HuH-7 (cell line): Measurements from ENCODE around the gene HDAC4.

Experiments used
- DNase-seq: peaks from one replicate; pipeline ENCODE4 v3.0.0; 2011; ENCODE audit warnings: low spot score

HDAC4 gene

DNA sequence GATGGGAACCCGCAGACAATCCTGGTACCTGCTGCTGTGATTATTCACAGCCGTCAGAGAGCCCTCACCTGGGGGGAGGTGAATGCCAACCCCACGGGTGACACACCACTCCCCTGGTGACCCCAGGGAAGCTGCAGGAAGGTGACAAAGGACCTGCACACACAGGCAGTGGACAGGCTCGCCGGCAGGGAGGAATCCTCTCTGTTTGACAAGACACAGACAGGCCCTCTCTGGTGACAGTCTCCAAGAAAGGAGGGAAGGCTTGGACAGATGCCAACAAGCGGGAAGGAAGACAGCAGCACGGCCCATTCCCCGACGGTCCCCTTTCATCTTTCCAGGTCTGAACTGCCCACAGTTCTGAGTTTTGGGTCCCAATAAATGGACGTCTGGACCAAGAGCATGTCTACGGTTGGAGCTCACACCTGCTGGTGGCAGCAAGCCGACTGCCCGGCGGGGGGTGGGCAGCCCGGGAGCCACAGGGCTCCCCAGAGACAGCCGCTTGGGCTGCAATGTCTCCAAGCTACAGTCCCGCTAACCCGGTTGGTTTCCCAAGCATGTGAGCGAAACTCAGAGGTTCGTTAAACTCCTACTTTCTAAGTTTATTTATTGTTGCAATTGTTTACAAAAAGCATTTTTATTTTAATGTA is 31.8 kb downstream of the HDAC4 start:
- no peak for DNase-seq

- no peak for DNase-seq
Observed at GRCh38 chr2:239368321-239368720, 32.5 kb downstream of the HDAC4 start.

DNA sequence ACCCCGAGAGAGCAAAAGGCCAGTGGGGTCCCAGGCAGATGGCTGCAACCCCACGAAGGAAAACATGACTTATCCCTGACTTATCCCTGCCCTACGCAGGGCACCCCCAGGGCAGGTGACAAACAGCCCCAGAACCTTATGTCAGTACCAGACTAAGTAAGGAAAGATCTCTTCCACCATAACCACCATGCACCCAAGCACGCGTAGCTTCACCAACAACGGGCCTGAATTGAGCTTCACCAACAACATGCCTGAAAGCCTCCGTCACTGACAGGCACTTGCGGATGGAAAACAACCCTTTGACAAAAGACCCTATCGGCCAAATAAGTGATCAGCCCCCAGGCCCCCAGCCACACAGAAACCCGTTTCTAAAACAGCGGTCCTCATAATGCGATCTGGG is 34.1 kb downstream of the HDAC4 start:
- DNase-seq = no peak

GRCh38 chr2:239365782-239366435 is 34.9 kb downstream of the HDAC4 start:
- no peak for DNase-seq

DNA sequence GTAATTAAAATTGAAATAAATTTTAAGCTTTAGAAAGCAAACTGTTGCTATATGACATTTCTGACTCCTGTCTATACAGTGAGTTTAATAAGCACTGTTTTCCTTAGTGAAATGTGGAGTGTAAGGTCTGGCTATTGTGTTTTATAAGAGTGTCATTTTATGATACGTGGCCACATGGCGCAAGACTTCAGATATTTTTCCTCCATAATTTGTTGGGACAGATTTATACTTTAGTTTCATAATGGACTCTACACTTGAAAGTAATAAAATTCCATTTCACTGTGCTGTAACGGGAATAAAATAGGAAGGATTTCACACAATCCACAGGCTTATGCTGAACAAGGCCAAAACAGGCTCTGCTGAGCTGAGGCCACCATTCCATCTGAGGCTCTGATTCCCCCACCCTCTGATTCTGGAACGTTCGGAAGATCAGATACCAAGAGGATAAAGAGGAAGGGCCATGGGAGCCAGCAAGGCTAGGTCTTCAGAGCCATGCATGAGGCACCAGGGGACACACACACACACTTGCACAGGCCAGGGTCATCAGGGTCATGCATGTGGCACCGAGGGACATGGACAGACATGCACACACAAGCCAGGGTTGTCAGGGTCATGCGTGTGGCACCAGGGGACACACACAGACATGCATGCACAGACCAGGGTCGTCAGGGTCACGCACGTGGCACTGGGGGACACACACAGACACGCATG is 35.6 kb downstream of the HDAC4 start:
- no peak for DNase-seq

- DNase-seq = no peak
Observed at GRCh38 chr2:239363946-239364637, 36.7 kb downstream of the HDAC4 start.

- no peak for DNase-seq
Observed at GRCh38 chr2:239362507-239362906, 38.3 kb downstream of the HDAC4 start.

GRCh38 chr2:239361311-239361642 is 39.5 kb downstream of the HDAC4 start:
- no peak for DNase-seq

GRCh38 chr2:239360421-239361310 is 40.2 kb downstream of the HDAC4 start:
- DNase-seq = no peak

GRCh38 chr2:239360008-239360407 is 40.8 kb downstream of the HDAC4 start:
- no peak for DNase-seq

DNA sequence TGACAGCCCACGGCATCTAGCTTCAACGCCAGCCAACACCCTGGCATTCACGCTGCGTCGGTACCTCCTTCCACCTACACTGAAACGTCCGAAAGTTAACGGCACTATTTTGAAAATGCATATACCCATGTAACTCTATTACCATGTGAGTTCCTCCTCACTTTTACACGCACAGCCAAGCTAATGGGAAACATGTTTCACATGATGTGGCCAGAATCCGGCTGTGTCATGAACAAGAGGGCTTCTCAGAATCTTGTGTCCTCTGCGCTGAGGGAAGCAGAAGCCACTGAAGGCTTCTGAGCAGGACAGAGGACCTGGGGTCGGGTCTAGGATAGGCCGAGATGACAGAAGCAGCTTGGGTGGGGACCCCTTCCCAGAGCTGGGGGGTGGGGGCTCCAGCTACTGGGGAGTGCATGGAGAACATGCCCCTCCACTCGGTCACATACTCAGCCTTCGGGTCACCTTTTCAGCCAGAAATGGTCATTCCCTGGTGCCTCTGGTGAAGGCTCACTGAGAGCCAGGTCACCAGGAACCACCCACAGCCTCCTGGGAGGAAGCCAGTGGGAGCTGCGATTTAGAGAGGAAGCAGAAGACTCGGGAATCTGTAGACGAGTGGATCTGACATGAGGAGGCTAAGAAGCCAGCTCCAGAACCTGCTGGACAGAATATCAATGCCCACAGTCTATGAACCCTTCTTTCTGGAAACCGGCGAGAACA is 41.5 kb downstream of the HDAC4 start:
- no peak for DNase-seq

DNA sequence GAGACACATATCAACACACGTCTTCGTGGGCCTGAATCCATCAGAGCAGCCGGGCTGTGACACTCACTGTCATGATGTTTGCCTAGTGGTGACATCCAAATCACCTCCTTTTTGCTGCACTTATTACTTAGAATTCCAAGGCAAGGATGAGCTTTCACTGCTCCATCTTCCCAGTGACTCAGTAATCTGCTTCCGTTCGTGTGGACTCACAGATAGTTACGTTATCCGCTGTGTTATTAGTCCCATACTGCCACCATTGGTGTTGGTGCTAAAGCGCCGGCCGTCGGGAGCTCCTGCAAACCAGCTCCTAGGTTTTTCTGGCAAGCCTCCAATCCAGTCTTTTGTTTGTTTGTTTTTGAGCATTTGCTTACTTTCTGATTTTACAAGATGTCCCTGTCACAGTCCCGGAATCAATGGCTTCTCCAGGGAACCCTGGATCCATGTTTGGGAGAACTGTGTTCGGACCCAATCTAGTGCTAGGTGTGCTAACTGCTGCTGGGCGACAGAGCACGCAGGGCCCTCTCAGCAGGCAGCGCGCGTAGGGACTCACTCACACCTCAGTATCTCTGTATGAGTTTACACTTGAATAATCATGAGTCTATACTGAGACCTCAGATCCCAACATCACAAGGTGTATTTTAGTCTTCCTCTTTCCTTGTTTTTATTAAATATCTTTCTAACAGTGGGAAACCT is 42.6 kb downstream of the HDAC4 start:
- no peak for DNase-seq

GRCh38 chr2:239355724-239356123 is 45.1 kb downstream of the HDAC4 start:
- DNase-seq = no peak

- DNase-seq = no peak
Observed at GRCh38 chr2:239355139-239355538, 45.7 kb downstream of the HDAC4 start.

DNA sequence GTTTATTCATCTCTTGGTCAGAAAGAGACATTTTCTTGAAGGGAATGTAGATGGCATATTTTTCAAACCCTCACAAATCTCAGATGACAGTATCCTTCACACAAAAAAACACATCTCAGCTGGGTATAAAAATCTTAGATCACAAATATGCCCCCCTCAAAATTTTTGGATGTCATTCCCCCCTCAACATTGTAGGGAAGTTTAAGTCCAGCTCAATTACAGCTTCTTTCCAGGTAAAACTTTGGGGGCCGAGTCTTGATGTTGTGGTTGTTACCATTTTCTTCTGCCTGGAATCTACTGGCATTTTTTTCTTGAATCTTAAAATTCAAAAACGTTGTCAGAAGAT is 46.1 kb downstream of the HDAC4 start:
- no peak for DNase-seq

- no peak for DNase-seq
Observed at GRCh38 chr2:239354132-239354790, 46.6 kb downstream of the HDAC4 start.

- no peak for DNase-seq
Observed at GRCh38 chr2:239353692-239354091, 47.1 kb downstream of the HDAC4 start.

DNA sequence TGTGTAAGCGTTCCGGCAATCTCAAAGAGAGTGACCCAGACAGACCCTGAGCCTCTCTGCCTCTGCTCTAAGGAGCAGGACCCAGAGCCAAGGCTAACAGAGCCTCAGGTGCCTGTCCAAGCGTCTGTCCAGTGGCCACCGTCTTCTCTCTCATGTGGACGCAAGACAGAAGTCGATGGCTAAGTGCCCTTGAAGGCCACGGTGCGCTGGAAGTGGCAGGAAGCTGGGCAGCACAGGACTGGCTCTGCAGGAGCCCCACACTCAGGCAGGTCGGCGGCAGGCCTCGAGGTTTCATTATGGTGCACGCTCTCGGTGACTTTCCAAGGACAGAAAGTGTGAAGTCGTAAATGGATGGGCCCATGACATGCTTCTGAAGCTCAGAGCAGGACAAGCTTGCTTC is 49.1 kb downstream of the HDAC4 start:
- DNase-seq = no peak

DNA sequence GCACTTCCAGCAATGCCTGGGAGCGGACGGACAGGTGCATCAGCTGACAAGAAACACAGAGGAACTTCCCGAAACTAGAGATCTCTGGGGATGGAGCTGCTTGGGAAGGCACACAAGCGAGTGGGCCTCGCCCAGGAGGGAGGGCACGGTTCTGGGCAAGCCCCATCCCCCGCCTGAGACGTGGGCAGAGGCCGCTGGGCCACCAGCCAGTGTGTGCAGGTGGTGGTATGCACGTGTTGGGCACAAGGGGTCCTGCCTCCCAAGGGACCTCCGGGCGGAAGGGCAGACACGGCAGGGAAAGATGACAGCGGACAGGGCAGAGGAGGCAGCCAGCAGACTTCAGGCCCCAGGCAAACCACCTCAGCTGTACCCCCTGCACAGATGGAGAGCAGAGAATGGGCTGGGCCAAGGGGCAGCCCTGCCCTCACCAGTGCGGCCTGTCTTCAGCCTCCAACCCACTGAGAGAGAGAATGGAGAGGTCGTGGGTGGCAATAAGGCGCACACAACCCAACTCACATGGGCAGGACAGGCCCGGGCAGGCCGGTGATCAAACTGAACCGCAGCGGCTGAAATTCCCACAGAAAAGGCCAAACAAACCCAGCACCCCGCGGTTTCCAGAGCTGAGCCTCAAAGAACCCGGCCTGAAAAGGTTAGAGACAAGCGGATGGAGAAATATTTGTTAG is 51.2 kb downstream of the HDAC4 start:
- DNase-seq = no peak
